Testis (tissue), 2 donors: ENCODE data around the gene HCFC2.

Experiments
- CTCF ChIP-seq, 3 experiments: fragments of 450-650 bp in 2 of 3; fragments of 200-600 bp in 1 of 3; sonication (generic) in 1 of 3; IDR thresholded peaks; one replicate each; pipeline ENCODE4 v1.5.1; 2016 to 2019; ENCODE audit warnings: antibody characterized with exemption in 3 of 3, mild to moderate bottlenecking in 2 of 3, moderate library complexity in 1 of 3
- POLR2A ChIP-seq: fragments of 450-650 bp; IDR thresholded peaks from one replicate; pipeline ENCODE4 v1.6.1; 2017; ENCODE audit warnings: antibody characterized with exemption, mild to moderate bottlenecking, moderate library complexity

- no peak for TF ChIP-seq CTCF (IDR thresholded peaks at IDR 0.05)
- no peak for TF ChIP-seq POLR2A
Observed at GRCh38 chr12:104136577-104136976, 72.2 kb downstream of the HCFC2 start.
